ENCODE data around the gene NOBOX. TPM values are rescaled to one million over a fixed set of nuclear protein-coding genes. Genes with fewer than 3 reads are reported as not detected.
A peak's percentile ranks its signal among the peaks of the same experiment; 100 is the strongest.

Gene NOBOX
- total RNA-seq, 1 donor from 2014 or later: not detected

- H3K27me3 ChIP-seq (ENCODE audit: control insufficient read depth, insufficient read depth, low read length): no peaks in the 10 kb centered on the region
- TF ChIP-seq CTCF (IDR thresholded peaks at IDR 0.05; ENCODE audit: insufficient read depth, low read length, severe bottlenecking): no peak
- H3K4me3 ChIP-seq (ENCODE audit: low read depth, low read length): no peak overlapping the region
- FAIRE-seq: no peak
- no peak for DNase-seq (ENCODE audit: low read depth)
- H3K36me3 ChIP-seq (ENCODE audit: control insufficient read depth, insufficient read depth, low read length): no peaks in the 10 kb centered on the region
Observed at GRCh38 chr7:144391014-144391413, 12.5 kb downstream of the NOBOX start.

GRCh38 chr7:144390481-144390880 is 13.0 kb downstream of the NOBOX start:
- DNase-seq (ENCODE audit: low read depth) (no peak), FAIRE-seq (no peak)
- H3K36me3 ChIP-seq (ENCODE audit: control insufficient read depth, insufficient read depth, low read length): no peaks in the 10 kb centered on the region
- no peaks in the 10 kb centered on the region for H3K27me3 ChIP-seq (ENCODE audit: control insufficient read depth, insufficient read depth, low read length)
- TF ChIP-seq CTCF (IDR thresholded peaks at IDR 0.05; ENCODE audit: insufficient read depth, low read length, severe bottlenecking): no peak
- no peak overlapping the region for H3K4me3 ChIP-seq (ENCODE audit: low read depth, low read length)

GRCh38 chr7:144388950-144389349 is 14.5 kb downstream of the NOBOX start:
- no peak for DNase-seq (ENCODE audit: low read depth)
- Histone ChIP-seq H3K27me3 (ENCODE audit: control insufficient read depth, insufficient read depth, low read length) (no peaks in the 10 kb centered on the region), H3K4me3 (ENCODE audit: low read depth, low read length) (no peak overlapping the region), H3K36me3 (ENCODE audit: control insufficient read depth, insufficient read depth, low read length) (no peaks in the 10 kb centered on the region)
- FAIRE-seq: no peak
- TF ChIP-seq CTCF (IDR thresholded peaks at IDR 0.05; ENCODE audit: insufficient read depth, low read length, severe bottlenecking): no peak

GRCh38 chr7:144386741-144387140 is 16.8 kb downstream of the NOBOX start:
- DNase-seq (ENCODE audit: low read depth) (peak; percentile 13), FAIRE-seq (no peak)
- no peaks in the 10 kb centered on the region for H3K27me3 ChIP-seq (ENCODE audit: control insufficient read depth, insufficient read depth, low read length)
- no peaks in the 10 kb centered on the region for H3K36me3 ChIP-seq (ENCODE audit: control insufficient read depth, insufficient read depth, low read length)
- TF ChIP-seq CTCF (IDR thresholded peaks at IDR 0.05; ENCODE audit: insufficient read depth, low read length, severe bottlenecking): no peak
- H3K4me3 ChIP-seq (ENCODE audit: low read depth, low read length): no peak overlapping the region

- H3K36me3 ChIP-seq (ENCODE audit: control insufficient read depth, insufficient read depth, low read length): peaks cover 2% of the 10 kb centered on the region
- DNase-seq (ENCODE audit: low read depth): peak; percentile 74
- no peak for TF ChIP-seq CTCF (IDR thresholded peaks at IDR 0.05; ENCODE audit: insufficient read depth, low read length, severe bottlenecking)
- no peaks in the 10 kb centered on the region for H3K27me3 ChIP-seq (ENCODE audit: control insufficient read depth, insufficient read depth, low read length)
- no peak overlapping the region for H3K4me3 ChIP-seq (ENCODE audit: low read depth, low read length)
- no peak for FAIRE-seq
Observed at GRCh38 chr7:144384555-144385245, 18.8 kb downstream of the NOBOX start.

- DNase-seq (ENCODE audit: low read depth) (peak; percentile 90), FAIRE-seq (no peak)
- no peak for TF ChIP-seq CTCF (IDR thresholded peaks at IDR 0.05; ENCODE audit: insufficient read depth, low read length, severe bottlenecking)
- Histone ChIP-seq H3K36me3 (ENCODE audit: control insufficient read depth, insufficient read depth, low read length) (peaks cover 3% of the 10 kb centered on the region), H3K27me3 (ENCODE audit: control insufficient read depth, insufficient read depth, low read length) (no peaks in the 10 kb centered on the region), H3K4me3 (ENCODE audit: low read depth, low read length) (no peak overlapping the region)
Observed at GRCh38 chr7:144384071-144384470, 19.4 kb downstream of the NOBOX start.
